ENCODE results near the gene GRM7.

DNA sequence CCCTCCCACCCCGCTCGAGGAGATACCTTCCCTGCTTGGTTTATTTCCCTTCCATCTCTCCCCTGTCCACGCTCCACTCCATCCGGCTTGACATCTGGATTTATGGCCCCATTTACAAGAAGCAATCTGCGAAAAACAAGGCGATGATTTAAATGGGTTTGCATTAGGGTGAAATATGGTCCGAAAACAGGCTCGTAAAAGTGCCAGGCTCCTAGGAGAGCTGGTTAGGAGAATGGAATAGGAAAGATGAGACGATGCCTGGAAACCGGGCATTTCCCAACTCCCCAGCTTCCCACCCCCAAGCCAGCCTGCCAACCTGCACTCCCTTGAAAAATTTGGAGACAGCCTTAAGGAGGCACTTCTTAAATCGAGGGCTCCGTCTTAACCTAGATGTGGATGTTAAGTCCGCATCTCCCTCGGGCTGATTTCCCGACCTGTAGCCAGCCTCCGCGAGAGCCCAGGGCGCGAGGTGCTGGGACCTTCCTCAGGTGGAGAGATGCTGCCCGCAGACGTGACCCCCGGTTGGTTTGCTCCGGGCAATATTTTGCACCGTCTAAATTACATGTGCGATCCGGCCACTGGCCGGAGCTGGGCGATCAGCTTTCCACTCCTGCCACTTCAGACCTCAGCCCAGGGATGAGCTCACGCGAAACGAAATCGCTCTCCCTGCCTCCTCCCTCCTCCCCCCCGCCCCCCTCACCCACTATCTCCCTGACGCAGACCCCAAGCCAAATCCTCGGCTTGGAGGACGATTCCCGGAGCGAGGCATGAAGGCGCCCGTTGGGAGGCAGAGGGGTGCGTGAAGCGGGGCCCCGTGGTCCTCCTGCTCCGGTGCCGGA is 1.3 kb downstream of the GRM7 start:
- TF ChIP-seq POLR2A (IDR thresholded peaks at IDR 0.05) (no peak), CTCF (IDR thresholded peaks at IDR 0.05) (no peak)
